ENCODE measurements around the gene DYNC1I2.

Gene DYNC1I2

GRCh38 chr2:171687287-171688128, at the start of gene DYNC1I2:
Gene DYNC1I2, plus strand, starts transcription at chr2:171687469. Its CDS starts 2,687 bp downstream, at chr2:171690156.
- peak; percentile 98 for DNase-seq (ENCODE audit: low spot score)

DNA sequence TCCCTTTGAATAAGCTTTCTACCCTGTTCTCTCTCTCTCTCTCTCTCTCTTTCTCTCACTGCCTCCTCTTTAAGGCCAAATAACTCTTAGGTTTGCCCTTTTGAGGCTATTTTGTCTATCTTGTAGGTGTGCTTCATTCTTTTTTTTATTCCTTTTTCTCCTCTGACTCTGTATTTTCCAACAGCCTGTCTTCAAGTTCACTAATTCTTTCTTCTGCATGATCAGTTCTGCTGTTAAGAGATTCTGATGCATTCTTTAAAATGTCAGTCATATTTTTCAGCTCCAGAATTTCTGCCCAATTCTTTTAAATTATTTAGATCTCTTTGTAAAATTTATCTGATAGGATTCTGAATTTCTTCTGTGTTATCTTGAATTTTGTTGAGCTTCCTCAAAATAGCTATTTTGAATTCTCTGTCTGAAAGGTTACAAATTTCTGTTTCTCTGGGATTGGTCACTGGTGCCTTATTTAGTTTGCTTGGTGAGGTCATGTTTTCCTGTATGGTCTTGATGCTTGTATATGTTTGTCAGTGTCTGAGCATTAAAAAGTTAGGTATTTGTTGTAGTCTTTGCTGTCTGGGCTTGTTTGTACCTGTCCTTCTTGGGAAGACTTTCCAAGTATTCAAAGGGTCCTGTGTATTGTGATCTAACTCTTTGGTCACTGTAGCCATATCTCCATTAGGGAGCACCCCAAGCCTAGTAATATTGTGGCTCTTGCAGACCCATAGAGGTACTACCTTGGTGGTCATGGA, 35.4 kb upstream of the DYNC1I2 start:
- DNase-seq (ENCODE audit: low spot score): no peak

DNA sequence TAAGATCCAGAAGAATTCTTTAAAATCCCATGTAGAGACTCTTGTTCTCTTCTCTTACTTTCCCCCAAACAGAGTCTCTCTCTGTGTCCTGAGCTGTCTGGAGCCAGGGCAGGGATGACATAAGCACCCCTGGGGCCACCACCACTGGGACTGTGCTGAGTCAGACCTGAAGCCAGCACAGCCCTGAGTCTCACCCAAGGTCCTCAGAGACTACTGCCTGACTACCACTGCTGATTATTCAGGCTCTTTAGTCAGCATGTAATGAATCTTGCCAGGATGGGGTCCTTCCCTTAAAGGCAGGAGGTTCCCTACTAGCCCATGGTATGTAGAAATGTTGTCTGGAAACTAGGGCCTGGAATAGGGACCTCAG, 34.9 kb upstream of the DYNC1I2 start:
- no peak for DNase-seq (ENCODE audit: low spot score)

GRCh38 chr2:171655586-171655985, 31.7 kb upstream of the DYNC1I2 start:
- no peak for DNase-seq (ENCODE audit: low spot score)

GRCh38 chr2:171667041-171667440, 20.2 kb upstream of the DYNC1I2 start:
- DNase-seq (ENCODE audit: low spot score): no peak

- no peak for DNase-seq (ENCODE audit: low spot score)
Observed at GRCh38 chr2:171668183-171668582, 19.1 kb upstream of the DYNC1I2 start.

- peak; percentile 90 for DNase-seq (ENCODE audit: low spot score)
Observed at GRCh38 chr2:171669121-171669520, 18.1 kb upstream of the DYNC1I2 start.

DNA sequence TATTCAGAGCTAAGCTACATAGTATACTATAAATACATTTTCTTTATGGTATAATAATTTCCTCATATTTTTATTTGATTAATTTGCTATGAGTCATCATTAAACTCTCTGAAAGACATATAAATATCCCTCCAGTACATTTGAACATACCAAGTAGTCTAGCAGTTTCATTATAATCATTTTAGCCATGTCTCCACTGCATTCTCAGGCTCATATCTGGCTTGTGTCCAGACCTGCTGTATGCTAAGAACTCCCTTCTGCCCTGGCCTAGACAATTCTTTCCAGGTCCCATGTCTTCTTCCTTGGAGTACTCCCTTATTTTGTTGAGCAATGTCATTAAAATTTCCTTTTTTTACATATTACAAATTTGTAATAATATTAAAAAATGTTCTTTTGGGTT, 16.6 kb upstream of the DYNC1I2 start:
- DNase-seq (ENCODE audit: low spot score): no peak

GRCh38 chr2:171671867-171672266, 15.4 kb upstream of the DYNC1I2 start:
- DNase-seq (ENCODE audit: low spot score): no peak

- no peak for DNase-seq (ENCODE audit: low spot score)
Observed at GRCh38 chr2:171673905-171674304, 13.4 kb upstream of the DYNC1I2 start.

- no peak for DNase-seq (ENCODE audit: low spot score)
Observed at GRCh38 chr2:171675810-171676345, 11.4 kb upstream of the DYNC1I2 start.

DNA sequence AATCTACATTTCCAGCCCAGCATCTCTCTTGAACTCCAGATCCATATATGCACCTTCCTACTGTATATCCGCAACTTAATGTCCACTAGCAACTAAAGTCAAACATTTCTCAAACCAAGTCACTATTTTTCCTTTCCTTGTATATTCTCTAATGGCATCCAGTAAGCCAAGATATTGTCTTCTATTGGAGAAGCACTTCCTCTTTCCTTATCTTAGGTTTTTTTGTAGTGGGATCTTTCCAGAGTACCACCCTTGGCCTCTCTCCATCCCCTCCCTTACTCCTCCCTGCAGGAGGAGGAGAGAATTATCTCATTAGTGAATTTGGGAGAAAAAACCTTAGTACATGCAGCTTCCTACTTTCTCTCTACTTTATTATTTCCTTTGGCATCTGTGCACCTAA, 8.7 kb upstream of the DYNC1I2 start:
- no peak for DNase-seq (ENCODE audit: low spot score)

DNA sequence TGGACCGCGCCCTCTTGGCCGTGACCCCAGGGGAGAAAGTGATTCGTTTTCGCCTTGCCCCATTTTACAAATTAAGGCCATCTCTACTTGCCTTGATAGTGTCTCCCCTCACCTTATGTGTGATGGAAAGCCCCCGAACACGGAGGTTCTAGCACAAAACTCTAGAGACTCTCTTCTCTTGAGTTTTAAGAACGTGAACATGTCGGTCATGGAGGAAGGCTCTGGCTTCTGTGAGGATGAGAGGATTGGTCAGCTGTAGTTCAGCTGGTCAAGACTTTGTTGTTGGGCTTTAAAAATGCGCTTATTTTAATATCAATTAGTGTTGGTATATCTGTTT, 828 bp downstream of the DYNC1I2 start:
- DNase-seq (ENCODE audit: low spot score): no peak

GRCh38 chr2:171692331-171692730, 5.1 kb downstream of the DYNC1I2 start:
- no peak for DNase-seq (ENCODE audit: low spot score)

- no peak for DNase-seq (ENCODE audit: low spot score)
Observed at GRCh38 chr2:171702781-171703556, 15.7 kb downstream of the DYNC1I2 start.

DNA sequence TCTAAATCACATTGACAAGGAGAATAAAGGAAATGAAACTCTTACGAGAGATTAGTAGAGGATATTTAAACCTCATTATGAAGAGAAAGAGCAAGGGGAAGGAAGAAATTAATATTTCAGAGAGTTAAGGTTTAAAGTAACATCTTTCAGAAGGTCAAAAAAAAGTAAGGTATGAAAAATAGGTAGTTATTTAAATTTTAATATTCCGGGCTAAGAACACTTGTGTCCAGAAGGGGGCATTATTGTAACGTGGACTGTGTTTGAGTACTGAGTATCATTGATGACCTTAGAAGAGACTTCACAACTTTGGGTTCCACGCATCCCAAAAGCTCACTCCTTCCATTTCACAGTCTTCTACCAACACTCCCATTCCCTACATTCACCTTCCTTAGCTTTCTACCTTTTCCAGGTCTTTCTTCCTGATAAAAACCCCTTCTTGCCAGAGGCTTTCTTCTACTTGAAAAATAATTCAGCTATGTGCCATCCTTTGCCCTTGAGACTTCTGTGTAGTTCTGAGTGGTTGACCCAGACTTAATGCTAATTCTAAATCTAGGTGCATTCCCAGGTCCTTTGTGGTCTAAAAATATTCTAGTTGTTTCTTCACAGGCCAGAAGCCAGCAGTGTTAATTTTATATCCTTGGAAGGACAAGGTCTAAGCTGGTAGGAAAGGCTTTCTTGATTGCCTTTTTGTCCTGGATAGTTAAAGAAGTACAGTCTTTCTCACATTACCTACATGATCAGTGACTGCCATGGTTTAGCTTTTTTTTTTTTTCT, 16.5 kb downstream of the DYNC1I2 start:
- no peak for DNase-seq (ENCODE audit: low spot score)

- DNase-seq (ENCODE audit: low spot score): no peak
Observed at GRCh38 chr2:171706152-171706803, 19.0 kb downstream of the DYNC1I2 start.

DNA sequence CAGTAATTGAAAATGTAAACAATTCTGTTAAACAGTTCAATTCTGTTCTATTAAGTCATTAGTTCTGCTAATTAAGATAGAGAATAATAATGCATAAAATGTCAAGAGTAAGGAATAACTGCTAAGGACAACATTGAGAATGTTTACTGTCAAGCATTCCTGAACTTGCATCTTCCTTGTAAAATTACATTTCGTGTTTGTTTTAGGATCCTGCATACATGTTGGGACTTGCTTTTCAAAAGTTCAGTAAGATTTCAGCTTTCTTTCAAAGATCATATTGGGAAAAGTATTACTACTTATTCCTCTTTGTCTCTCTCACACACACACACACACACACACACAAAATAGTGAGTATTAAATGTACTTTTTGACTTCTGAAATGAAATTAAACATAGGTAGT, 20.5 kb downstream of the DYNC1I2 start:
- no peak for DNase-seq (ENCODE audit: low spot score)

DNA sequence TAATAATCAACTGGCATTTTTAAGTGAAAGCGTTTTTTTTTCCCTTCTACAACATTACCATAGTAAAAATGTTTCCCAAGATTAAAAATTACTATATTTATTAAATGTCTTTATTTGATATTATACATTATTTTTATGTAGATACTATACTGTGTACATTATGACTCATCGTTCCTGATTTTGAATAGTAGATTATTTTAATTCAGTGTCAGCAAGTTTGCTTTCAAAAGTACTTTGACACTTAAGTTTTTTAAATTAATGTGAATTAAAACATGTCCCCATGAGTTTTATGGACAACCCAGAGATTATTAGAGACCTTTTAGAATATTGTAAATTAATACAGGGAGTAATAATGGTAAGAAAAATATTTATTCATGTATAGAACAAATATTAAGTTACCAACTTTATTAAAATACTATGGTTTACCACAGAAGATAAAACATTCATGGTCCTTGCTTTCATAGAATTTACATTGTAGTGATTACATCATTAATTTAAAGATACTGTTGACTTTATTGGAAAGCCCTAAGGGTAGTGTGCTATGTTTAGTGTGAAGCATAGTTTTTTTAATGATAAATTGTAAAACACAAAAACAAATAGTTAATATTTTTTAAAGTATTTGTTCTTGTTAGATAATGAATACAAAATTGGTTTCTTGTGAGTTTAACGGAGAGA, 21.9 kb downstream of the DYNC1I2 start:
- DNase-seq (ENCODE audit: low spot score): no peak

DNA sequence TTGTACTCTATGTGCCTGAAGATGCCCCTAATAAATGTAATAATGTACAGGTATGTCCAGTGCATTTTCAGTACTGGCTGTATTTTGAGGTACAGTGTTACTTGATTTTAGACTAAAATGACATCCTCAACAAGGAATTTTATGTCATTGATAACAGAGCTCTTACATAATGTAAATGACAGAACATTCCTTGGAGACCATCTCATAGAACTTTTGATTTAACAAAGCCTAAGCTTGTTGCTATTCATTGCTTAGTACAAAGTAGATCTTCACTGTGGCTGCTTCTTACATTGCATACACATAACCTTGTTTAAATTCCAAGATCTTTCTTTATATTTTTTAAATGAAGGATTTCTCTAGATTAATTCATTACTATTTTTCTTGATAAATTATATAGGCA, 24.1 kb downstream of the DYNC1I2 start:
- no peak for DNase-seq (ENCODE audit: low spot score)

DNA sequence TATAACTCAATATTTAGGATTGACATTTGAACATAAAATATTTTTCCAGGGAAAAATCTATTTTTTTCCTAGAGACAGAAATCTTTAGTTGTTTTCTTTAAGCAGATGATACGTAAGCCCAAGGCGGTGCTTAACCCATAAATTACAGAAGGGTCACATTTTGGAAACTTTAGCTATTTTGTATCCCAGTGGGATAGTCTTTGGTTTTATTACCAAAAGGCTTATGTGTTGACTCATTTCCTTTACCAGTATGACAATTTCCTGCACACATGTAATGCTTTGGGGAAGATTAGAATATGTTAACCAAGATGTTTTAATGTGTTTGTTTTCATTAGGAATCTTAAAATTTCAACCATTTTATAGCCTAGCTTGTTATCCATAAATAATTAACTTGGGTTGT, 24.8 kb downstream of the DYNC1I2 start:
- DNase-seq (ENCODE audit: low spot score): no peak

Measured in putamen (tissue), 1 donor.